Right cardiac atrium (tissue), 5 donors: Measurements from ENCODE around the gene PTH1R. TPM values are rescaled to one million over a fixed set of nuclear protein-coding genes. Genes with fewer than 3 reads are reported as not detected.

Experiments
- ATAC-seq, 2 donors: fragments of 200-7000 bp; cut with Tn5 transposase; one replicate each; pipeline versions ENCODE4 v1.8.0 to v1.9.1; 2020; ENCODE audit warnings: moderate library complexity in 2 of 2, mild to moderate bottlenecking in 1 of 2
- DNase-seq, 3 donors: peaks; one replicate each; pipeline ENCODE4 v3.0.0-alpha.2; 2020
- H3K27ac ChIP-seq: one replicate; pipeline ENCODE4 v1.5.1; 2013; ENCODE audit warnings: mild to moderate bottlenecking, low read length, control low read depth, moderate library complexity
- H3K27me3 ChIP-seq: one replicate; pipeline ENCODE4 v1.6.1; 2013; ENCODE audit not compliant: control insufficient read depth, insufficient read depth
- H3K4me1 ChIP-seq: one replicate; pipeline ENCODE4 v1.6.1; 2013; ENCODE audit warnings: low read length; ENCODE audit not compliant: control insufficient read depth, insufficient read depth
- H3K4me3 ChIP-seq: one replicate; pipeline ENCODE4 v1.5.1; 2013; ENCODE audit warnings: low read length, control low read depth
- H3K9me3 ChIP-seq: one replicate; pipeline ENCODE4 v1.6.1; 2013; ENCODE audit warnings: low read length; ENCODE audit not compliant: control insufficient read depth
- WGBS: extraction: QIAGEN DNeasy Blood & Tissue Kit; methylation state at CpG from one replicate; pipeline ENCODE4 v1.1.7; 2013; 5-methylcytosine and 5-hydroxymethylcytosine counted together
- intact Hi-C, 4 donors: fragments of 100-400 bp; cut with DNase I; formaldehyde crosslinking; loops; one replicate each; pipeline versions ENCODE4 v1.11.0 to v1.14.0; 2022 to 2023
- long read RNA-seq, 4 donors: library from polyadenylated mRNA; unstranded; transcript quantifications; one replicate each; pipeline ENCODE4 v2.0.0, GENCODE V29; 2020 to 2021
- polyA plus RNA-seq: library from polyadenylated mRNA; stranded (reverse); fragments of 200-250 nt; gene quantifications from one replicate; pipeline ENCODE4 v1.2.3, GENCODE V29; 2013
- total RNA-seq, 4 donors: library from RNA; stranded (reverse); fragmentation: NEBNext Ultra II Directional; extraction: Animal tissue kit (Norgen Biotek cat#: 25700); gene quantifications; one replicate each; pipeline ENCODE4 v1.2.1, GENCODE V29; 2021
- donor health status: healthy with polysubstance abuse.
- donor health status: DM: no; HTN: yes; CAD: no.
- donor health status: DM: no; HTN: no; CAD: no.
- donor health status: DM: no; HTN: yes; CAD: no; lungs with severe emphysema.
- donor health status: DM: yes; HTN: yes; CAD: no.

PTH1R gene
- total RNA-seq (10 to 100 TPM in 3 of 4 donors, 1 to 10 TPM in 1; 9.3 to 15.6 (median 12.6) TPM), polyA plus RNA-seq (18.5 TPM)
- long read RNA-seq, donor 1, transcript PTH1R-201 (14 exons, 2,123 nt): major isoform, 26 of 79 reads
- long read RNA-seq, donor 1, transcript PTH1R-204 (15 exons, 1,914 nt): minor isoform, 13 of 79 reads
- long read RNA-seq, donor 1, partial matches to known transcripts: 14 of 79 reads
- long read RNA-seq, donor 1, other reads (novel, unspliced or antisense): 26 of 79 reads
- long read RNA-seq, donor 2, transcript PTH1R-204 (15 exons, 1,914 nt): major isoform, 6 of 24 reads
- long read RNA-seq, donor 2, transcript PTH1R-201 (14 exons, 2,123 nt): minor isoform, 5 of 24 reads
- long read RNA-seq, donor 2, partial matches to known transcripts: 4 of 24 reads
- long read RNA-seq, donor 2, other reads (novel, unspliced or antisense): 9 of 24 reads
- long read RNA-seq, donor 3, transcript PTH1R-201 (14 exons, 2,123 nt): major isoform, 5 of 19 reads
- long read RNA-seq, donor 3, partial matches to known transcripts: 0 of 19 reads
- long read RNA-seq, donor 3, other reads (novel, unspliced or antisense): 14 of 19 reads
- long read RNA-seq, donor 4, transcript PTH1R-201 (14 exons, 2,123 nt): major isoform, 5 of 27 reads
- long read RNA-seq, donor 4, partial matches to known transcripts: 6 of 27 reads
- long read RNA-seq, donor 4, other reads (novel, unspliced or antisense): 12 of 27 reads

GRCh38 chr3:46877406-46878125, at the start of gene PTH1R:
Gene PTH1R, plus strand, starts transcription at chr3:46877721. Its CDS starts 5,839 bp downstream, at chr3:46883560.
- Histone ChIP-seq H3K27me3 (no peaks in the 10 kb centered on the region), H3K4me1 (peaks cover 22% of the 10 kb centered on the region), H3K4me3 (no peak within 1 kb of the TSS), H3K9me3 (no peaks in the 10 kb centered on the region), H3K27ac (no peak within 1 kb of the TSS)
- intact Hi-C loops: no loop called here
- no peak for ATAC-seq
- WGBS: 83% methylated on average over 7 of the region's 7 CpGs
- DNase-seq: no peak

- 74% methylated on average over 4 of the region's 4 CpGs for WGBS
- intact Hi-C loops: loop anchor here in 1 of 4 donors (10.0 kb wide), 1 partner anchor 115 kb away; the partner anchor contains the start of gene PRSS50
- no peak for ATAC-seq
These were observed 47.8 kb upstream of the PTH1R start for GRCh38 chr3:46829699-46830208.

GRCh38 chr3:46830801-46831200, 46.7 kb upstream of the PTH1R start:
- no peak for ATAC-seq
- WGBS: 75% methylated on average over 2 of the region's 2 CpGs
- Histone ChIP-seq H3K27ac (no peak overlapping the region), H3K4me1 (no peaks in the 10 kb centered on the region), H3K9me3 (no peaks in the 10 kb centered on the region), H3K4me3 (no peak overlapping the region), H3K27me3 (no peaks in the 10 kb centered on the region)
- intact Hi-C loops: loop anchor here in 1 of 4 donors (10.0 kb wide), 1 partner anchor 116 kb away; the partner anchor contains the start of gene PRSS50
- DNase-seq: no peak

More at GRCh38 chr3:46829699-46830208, 47.8 kb upstream of the PTH1R start:
- no peak overlapping the region for H3K27ac ChIP-seq
- no peak overlapping the region for H3K4me3 ChIP-seq
- H3K9me3 ChIP-seq: no peaks in the 10 kb centered on the region
- no peaks in the 10 kb centered on the region for H3K27me3 ChIP-seq
- H3K4me1 ChIP-seq: no peaks in the 10 kb centered on the region
- no peak for DNase-seq

- no peak overlapping the region for H3K4me3 ChIP-seq
- intact Hi-C loops: loop anchor here in 1 of 4 donors (10.0 kb wide), 1 partner anchor 117 kb away; the partner anchor contains the start of gene PRSS50
- no peaks in the 10 kb centered on the region for H3K9me3 ChIP-seq
- ATAC-seq (no peak), DNase-seq (no peak)
- H3K27ac ChIP-seq: no peak overlapping the region
- H3K27me3 ChIP-seq: no peaks in the 10 kb centered on the region
- no peaks in the 10 kb centered on the region for H3K4me1 ChIP-seq
- 93% methylated on average over 3 of the region's 3 CpGs for WGBS
These were observed 46.2 kb upstream of the PTH1R start for GRCh38 chr3:46831316-46831715.

- H3K4me3 ChIP-seq: no peak overlapping the region
- DNase-seq: no peak
- WGBS: 68% methylated on average over 1 of the region's 1 CpG
- H3K27me3 ChIP-seq: no peaks in the 10 kb centered on the region
- H3K27ac ChIP-seq: no peak overlapping the region
- no peaks in the 10 kb centered on the region for H3K4me1 ChIP-seq
- no peak for ATAC-seq
- no peaks in the 10 kb centered on the region for H3K9me3 ChIP-seq
- intact Hi-C loops: loop anchor here in 1 of 4 donors (10.0 kb wide), 1 partner anchor 117 kb away; the partner anchor contains the start of gene PRSS50
These were observed 45.7 kb upstream of the PTH1R start for GRCh38 chr3:46831841-46832240.

GRCh38 chr3:46833346-46834300, 43.9 kb upstream of the PTH1R start:
- WGBS: 94% methylated on average over 65 of the region's 65 CpGs

GRCh38 chr3:46835054-46835453, 42.5 kb upstream of the PTH1R start:
- Histone ChIP-seq H3K27me3 (no peaks in the 10 kb centered on the region), H3K4me3 (no peak overlapping the region), H3K9me3 (no peaks in the 10 kb centered on the region), H3K27ac (no peak overlapping the region), H3K4me1 (no peaks in the 10 kb centered on the region)
- 89% methylated on average over 12 of the region's 12 CpGs for WGBS
- no peak for ATAC-seq
- intact Hi-C loops: loop anchor here in 1 of 4 donors (10.0 kb wide), 1 partner anchor 120 kb away; the partner anchor contains the start of gene PRSS50
- no peak for DNase-seq

More at GRCh38 chr3:46833346-46834300, 43.9 kb upstream of the PTH1R start:
- H3K9me3 ChIP-seq: no peaks in the 10 kb centered on the region
- no peak overlapping the region for H3K4me3 ChIP-seq
- no peak overlapping the region for H3K27ac ChIP-seq
- ATAC-seq (peak; percentile 18 to 35), DNase-seq (no peak)
- intact Hi-C loops: loop anchor here in 1 of 4 donors (10.0 kb wide), 1 partner anchor 119 kb away; the partner anchor contains the start of gene PRSS50
- H3K4me1 ChIP-seq: no peaks in the 10 kb centered on the region
- H3K27me3 ChIP-seq: no peaks in the 10 kb centered on the region

- ATAC-seq (no peak), DNase-seq (no peak)
- 88% methylated on average over 4 of the region's 4 CpGs for WGBS
- intact Hi-C loops: loop anchor here in 1 of 4 donors (10.0 kb wide), 1 partner anchor 121 kb away; the partner anchor contains the start of gene PRSS50
- Histone ChIP-seq H3K27me3 (no peaks in the 10 kb centered on the region), H3K4me3 (no peak overlapping the region), H3K9me3 (no peaks in the 10 kb centered on the region), H3K27ac (no peak overlapping the region), H3K4me1 (no peaks in the 10 kb centered on the region)
These were observed 42.0 kb upstream of the PTH1R start for GRCh38 chr3:46835491-46835890.

- no peak for DNase-seq
- Histone ChIP-seq H3K27ac (no peak overlapping the region), H3K4me1 (no peaks in the 10 kb centered on the region), H3K27me3 (no peaks in the 10 kb centered on the region), H3K9me3 (no peaks in the 10 kb centered on the region), H3K4me3 (no peak overlapping the region)
- no peak for ATAC-seq
- intact Hi-C loops: loop anchor here in 1 of 4 donors (10.0 kb wide), 1 partner anchor 124 kb away; the partner anchor contains the start of gene PRSS50
- 70% methylated on average over 2 of the region's 2 CpGs for WGBS
These were observed 39.2 kb upstream of the PTH1R start for GRCh38 chr3:46838301-46838700.
